ENCODE measurements around the gene MITF.

MITF gene

DNA sequence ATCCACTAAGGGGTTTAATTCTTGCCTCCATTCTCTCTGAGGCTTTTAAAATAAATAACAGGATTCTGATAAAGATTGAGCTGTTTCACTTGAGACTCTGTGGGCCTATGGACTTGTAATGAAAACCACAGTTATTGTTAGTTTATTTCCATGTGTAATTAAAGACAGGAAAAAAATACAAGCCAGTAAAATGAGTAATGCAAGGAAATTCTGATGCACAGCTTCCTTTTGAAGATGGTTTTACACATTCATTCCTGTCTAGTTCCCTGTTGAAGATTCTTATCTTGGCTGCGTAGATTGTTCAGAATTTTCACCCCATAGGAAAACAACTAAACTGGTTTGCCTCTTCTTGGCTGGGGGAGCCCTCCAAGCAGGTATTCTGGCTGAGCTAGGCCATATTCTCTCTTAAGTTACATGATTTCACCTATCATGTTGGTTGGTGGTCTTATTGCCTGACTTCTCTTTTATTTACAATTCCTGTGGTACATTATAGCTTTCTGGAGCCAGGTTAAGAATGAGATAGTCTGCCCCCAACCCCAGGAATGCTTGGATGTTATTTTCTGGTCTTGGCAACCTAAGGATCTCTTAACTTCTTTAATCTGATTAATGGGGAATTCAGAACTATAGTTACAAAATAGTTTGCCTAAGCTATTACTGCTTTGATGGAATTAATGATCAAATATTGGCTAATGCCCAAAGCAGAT lies 67.6 kb downstream of the MITF start:
- TF ChIP-seq CTCF (conservative IDR thresholded peaks at IDR 0.05; ENCODE audit: low read depth): no peak
- CTCF ChIA-PET: interaction anchor here (0.7 kb wide), 1 partner anchor 68 kb away, joined by 3 read pairs; no protein-coding TSS in a partner anchor
- POLR2A ChIA-PET (ENCODE audit: low non-redundant PET): no interaction called here
- no peak overlapping the region for H3K27ac ChIP-seq
- DNase-seq (ENCODE audit: low spot score): no peak

- ChIA-PET POLR2A (ENCODE audit: low non-redundant PET) (no interaction called here), CTCF (no interaction called here)
- TF ChIP-seq CTCF (conservative IDR thresholded peaks at IDR 0.05; ENCODE audit: low read depth): no peak
- no peak for DNase-seq (ENCODE audit: low spot score)
- H3K27ac ChIP-seq: no peak overlapping the region
Observed at GRCh38 chr3:69807674-69808073, 68.4 kb downstream of the MITF start.

- DNase-seq (ENCODE audit: low spot score): no peak
- CTCF ChIA-PET: no interaction called here
- TF ChIP-seq CTCF (conservative IDR thresholded peaks at IDR 0.05; ENCODE audit: low read depth): no peak
- POLR2A ChIA-PET (ENCODE audit: low non-redundant PET): no interaction called here
- no peak overlapping the region for H3K27ac ChIP-seq
Observed at GRCh38 chr3:69809076-69809835, 70.0 kb downstream of the MITF start.

- DNase-seq (ENCODE audit: low spot score): no peak
- POLR2A ChIA-PET (ENCODE audit: low non-redundant PET): no interaction called here
- H3K27ac ChIP-seq: no peak overlapping the region
- TF ChIP-seq CTCF (conservative IDR thresholded peaks at IDR 0.05; ENCODE audit: low read depth): no peak
- CTCF ChIA-PET: interaction anchor here (0.6 kb wide), 1 partner anchor 35 kb away, joined by 3 read pairs; no protein-coding TSS in a partner anchor
Observed at GRCh38 chr3:69811452-69812401, 72.5 kb downstream of the MITF start.

DNA sequence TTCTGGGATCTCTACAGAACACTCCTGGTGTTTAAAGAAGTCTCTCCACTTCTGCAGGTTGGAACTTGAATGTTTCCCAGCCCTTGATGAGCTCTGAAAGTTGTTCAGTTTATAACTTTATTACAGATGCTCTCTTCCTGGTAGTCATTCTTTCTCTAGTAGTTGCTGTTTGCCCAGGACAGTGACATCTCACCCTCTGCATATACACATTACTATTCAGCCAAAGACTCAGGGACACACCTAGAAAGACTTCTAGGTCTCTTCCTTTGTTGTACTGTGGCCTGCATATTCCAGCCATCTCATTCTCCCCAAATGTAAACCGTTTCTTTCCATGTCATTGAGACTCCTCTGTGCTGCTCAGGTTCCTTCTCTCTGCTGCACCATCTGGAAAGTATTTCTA lies 76.7 kb downstream of the MITF start:
- POLR2A ChIA-PET (ENCODE audit: low non-redundant PET): interaction anchor here (0.6 kb wide), 1 partner anchor 602 kb away, joined by 3 read pairs; no protein-coding TSS in a partner anchor
- H3K27ac ChIP-seq: no peak overlapping the region
- CTCF ChIA-PET: interaction anchor here (1.3 kb wide), 1 partner anchor 23 kb away, joined by 4 read pairs; no protein-coding TSS in a partner anchor
- no peak for DNase-seq (ENCODE audit: low spot score)
- no peak for TF ChIP-seq CTCF (conservative IDR thresholded peaks at IDR 0.05; ENCODE audit: low read depth)

DNA sequence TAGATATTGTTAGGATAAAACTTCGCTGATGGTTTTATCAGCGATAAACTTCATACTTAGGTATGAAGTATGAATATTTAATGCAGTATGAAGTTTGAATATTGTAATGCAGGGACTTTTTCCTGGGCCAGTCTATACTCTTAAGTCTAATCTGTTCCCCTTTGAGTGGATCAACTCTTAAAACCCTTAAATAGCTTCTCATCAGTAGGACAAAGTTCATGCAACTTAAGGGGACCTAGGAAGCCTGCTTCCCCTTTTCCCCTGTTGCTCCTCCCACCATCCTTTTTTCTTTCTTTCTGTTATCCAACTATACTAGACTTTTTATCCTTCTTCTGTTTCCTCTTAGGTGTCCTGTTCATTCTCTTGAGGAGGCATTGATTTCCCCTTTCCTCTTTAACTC lies 78.7 kb downstream of the MITF start:
- H3K27ac ChIP-seq: no peak overlapping the region
- POLR2A ChIA-PET (ENCODE audit: low non-redundant PET): no interaction called here
- no peak for DNase-seq (ENCODE audit: low spot score)
- CTCF ChIA-PET: no interaction called here
- no peak for TF ChIP-seq CTCF (conservative IDR thresholded peaks at IDR 0.05; ENCODE audit: low read depth)

All from RWPE1 (cell line).